G401 (cell line): Measurements from ENCODE around the gene TDRD12. TPM values are rescaled to one million over a fixed set of nuclear protein-coding genes. Genes with fewer than 3 reads are reported as not detected.
"Not testable (repeated sequence)": the region's sequence is repeated elsewhere in the genome, so short reads cannot be mapped to it uniquely, and the experiment has no call there.

Source experiments
- DNase-seq: peaks from one replicate; pipeline ENCODE4 v3.0.0-alpha.2; 2015; ENCODE audit warnings: low spot score
- in situ Hi-C: cut with HindIII; loops from 2 replicates; pipeline ENCODE4 v1.10.0; 2016; ENCODE audit warnings: low sequenced_read_pairs, mixed read lengths
- total RNA-seq: library from RNA; depleted of rRNA; stranded (reverse); fragments of >200 nt; shearing (Covaris generic); gene quantifications from 2 replicates; pipeline ENCODE4 v1.2.3, GENCODE V29; 2014

TDRD12 gene
- total RNA-seq, 1 experiment from 2014 or later: 0.27 TPM

DNA sequence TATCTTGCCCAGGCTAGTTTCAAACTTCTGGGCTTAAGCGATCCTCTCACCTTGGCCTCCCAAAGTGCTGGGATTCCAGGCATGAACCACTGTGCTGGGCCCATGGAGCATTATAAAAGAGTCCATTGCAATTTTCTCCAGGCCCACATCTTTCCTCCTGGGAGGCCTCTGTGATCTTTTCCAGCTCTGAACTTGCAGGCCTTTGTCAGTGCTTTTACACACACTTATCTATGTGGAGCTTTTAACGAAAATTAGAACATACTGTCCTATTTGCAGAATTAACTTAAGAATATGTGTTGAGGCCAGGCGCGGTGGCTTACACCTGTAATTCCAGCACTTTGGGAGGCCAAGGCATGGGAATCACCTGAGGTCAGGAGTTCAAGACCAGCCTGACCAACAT is 23.9 kb downstream of the TDRD12 start:
- no peak for DNase-seq
- in situ Hi-C loops: no loop called here

DNA sequence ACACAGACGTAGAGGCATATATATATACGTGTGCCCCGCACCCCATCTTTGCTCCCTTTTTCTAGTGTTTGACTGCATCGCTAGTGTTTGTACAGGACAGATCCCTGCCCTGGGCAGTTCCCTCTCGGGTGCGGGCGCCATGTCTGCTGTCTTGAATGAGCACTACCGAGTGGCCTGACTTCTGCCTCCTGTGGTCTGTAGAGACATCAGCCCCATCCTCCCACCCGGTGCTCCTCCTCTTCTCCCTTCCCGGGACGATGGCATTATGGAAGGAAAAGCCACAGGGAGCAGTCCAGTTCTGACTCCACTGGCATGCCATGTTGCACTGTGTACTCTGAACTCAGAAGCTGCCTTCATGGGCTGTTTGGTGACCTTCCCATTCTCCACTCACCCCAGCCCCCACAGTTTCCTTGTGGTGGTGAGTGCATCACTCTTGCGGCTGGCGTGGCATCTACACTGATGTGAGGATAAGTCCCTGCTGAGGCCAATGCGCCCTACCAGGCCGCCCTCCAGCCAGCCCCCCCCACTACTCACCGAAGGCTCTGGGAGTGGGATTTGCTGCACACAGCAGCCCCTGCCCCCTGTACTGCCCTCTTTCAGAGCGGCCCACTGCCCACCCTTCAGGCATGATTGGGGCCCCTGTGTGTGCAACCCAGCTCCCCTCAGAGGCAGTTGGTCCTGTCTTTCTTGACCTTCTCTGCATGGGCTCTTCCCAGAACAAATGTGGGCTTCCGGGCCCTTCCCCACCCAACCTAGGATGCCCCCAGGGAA is 25.2 kb downstream of the TDRD12 start:
- in situ Hi-C loops: no loop called here
- DNase-seq: no peak

DNA sequence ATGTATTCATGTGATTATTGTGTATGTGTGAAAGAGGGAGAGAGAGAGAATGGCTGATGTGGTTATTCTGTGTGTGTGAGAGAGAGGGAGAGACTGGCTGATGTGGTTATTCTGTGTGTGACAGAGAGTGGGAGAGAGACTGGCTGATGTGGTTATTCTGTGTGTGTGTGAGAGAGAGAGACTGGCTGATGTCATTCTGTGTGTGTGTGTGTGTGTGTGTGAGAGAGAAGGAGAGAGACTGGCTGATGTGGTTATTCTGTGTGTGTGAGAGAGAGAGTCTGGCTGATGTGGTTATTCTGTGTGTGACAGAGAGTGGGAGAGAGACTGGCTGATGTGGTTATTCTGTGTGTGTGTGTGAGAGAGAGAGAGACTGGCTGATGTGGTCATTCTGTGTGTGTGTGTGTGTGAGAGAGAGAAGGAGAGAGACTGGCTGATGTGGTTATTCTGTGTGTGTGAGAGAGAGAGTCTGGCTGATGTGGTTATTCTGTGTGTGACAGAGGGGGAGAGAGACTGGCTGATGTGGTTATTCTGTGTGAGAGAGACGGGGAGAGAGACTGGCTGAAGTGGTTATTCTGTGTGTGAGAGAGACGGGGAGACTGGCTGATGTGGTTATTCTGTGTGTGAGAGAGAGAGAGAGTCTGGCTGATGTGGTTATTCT is 26.2 kb downstream of the TDRD12 start:
- DNase-seq, in situ Hi-C loops: not testable (repeated sequence)

DNA sequence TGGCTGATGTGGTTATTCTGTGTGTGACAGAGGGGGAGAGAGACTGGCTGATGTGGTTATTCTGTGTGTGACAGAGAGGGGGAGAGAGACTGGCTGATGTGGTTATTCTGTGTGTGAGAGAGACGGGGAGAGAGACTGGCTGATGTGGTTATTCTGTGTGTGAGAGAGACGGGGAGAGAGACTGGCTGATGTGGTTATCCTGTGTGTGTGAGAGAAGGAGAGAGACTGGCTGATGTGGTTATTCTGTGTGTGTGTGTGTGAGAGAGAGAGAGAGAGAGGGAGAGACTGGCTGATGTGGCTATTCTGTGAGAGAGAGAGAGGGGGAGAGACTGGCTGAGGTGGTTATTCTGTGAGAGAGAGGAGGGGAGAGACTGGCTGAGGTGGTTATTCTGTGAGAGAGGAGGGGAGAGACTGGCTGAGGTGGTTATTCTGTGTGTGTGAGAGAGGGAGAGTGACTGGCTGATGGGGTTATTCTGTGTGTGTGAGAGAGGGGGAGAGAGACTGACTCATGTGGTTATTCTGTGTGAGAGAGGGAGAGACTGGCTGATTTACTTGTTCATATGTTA is 27.1 kb downstream of the TDRD12 start:
- in situ Hi-C loops, DNase-seq: not testable (repeated sequence)

DNA sequence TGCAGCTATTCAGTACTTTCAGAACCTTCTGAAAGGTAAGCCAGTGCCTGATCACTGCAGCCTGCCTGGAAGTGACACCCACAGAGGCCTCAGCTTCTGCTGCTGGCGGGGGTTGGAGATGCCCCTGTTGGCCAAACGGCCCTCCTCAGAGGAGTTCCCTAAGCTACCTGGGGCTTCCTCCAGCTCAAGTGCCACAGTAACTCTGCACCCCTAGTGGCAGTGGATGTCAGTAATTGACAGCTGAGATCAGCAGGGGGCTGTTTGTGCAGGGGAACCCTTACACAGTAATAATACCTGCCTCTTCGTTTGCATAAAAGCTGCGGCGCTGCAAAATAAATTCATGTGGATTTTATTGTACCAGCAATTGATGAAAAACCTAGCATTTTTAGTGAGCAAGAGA is 28.9 kb downstream of the TDRD12 start:
- in situ Hi-C loops: no loop called here
- DNase-seq: peak; percentile 1

DNA sequence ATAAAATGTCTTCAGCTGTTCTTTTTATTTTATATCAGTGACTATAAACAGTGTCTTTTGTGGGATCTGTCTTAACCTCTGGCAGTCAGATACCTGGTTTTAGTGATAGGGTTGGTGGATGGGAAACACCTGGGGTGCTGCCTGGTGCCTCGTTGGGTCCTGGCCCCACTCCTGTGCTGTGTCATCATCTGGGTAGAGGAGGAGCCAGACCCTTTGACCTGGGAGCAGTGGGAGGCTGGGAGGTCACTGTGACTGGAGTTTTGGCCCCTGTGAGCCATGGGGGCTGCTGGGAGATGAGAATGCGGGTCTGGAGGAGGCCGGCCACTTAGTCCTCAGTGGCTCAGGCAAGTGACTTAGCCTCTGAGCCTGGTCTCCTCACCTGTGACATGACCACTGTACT is 29.4 kb downstream of the TDRD12 start:
- in situ Hi-C loops: no loop called here
- DNase-seq: no peak

DNA sequence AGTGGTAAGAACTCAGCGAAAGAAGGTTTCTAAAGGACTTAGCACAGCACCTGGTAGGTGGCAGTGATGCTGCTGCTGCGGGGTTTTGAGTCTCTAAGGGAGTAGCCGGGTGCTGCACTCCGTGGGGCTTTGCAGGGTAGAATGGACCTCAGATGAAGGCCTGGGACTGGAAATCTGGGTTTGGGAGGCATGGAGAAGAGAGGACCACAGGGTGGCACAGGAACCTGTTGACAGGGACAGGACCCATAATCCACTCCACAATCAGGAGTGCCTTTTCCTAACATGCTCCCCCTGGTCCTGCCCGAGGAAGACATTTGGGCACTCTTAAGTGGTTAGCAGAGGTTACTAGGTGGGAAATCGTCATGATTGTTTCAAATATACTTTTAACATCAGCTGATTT is 29.8 kb downstream of the TDRD12 start:
- in situ Hi-C loops: no loop called here
- DNase-seq: no peak

DNA sequence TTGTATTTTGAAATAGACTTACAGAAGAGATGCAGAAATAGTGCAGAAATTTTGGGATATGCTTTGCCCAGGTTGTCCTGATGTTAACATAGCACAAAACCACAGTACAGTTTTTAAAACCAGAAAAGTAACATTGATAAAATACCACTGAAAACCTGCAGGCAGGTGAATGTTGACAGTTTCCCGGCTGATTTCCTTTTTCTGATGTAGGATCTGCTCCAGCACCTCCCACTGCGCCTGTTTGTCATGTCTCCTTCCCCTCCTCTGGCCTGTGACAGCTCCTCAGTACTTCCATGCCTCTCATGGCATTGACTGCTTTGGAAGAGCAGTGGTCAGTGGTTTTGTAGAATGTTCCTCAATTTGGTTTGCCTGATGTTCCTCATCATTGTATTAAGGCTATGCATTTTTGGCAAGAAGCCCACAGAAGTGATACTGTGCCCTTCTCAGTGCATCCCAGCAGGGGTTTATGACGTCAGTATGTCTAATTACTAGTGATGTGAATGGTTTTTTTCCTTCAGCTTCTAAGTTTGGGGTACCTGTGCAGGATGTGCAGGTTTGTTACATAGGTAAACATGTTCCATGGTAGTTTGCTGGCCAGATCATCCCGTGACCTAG is 31.0 kb downstream of the TDRD12 start:
- no peak for DNase-seq
- in situ Hi-C loops: no loop called here

DNA sequence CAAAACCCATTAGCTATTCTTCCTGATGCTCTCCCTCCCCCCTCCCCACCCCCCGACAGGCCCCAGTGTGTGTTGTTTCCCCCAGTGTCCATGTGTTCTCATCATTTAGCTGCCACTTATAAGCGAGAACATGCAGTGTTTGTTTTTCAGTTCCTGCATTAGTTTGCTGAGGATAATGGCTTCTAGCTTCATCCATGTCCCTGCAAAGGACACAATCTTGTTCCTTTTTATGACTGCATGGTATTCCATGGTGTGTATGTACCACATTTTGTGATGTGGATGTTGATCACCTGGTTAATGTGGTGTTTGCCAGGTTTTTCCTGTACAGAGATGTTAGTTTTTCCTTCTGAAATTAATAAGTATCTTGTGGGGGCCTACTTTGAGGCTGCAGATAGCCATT is 31.5 kb downstream of the TDRD12 start:
- no peak for DNase-seq
- in situ Hi-C loops: no loop called here

DNA sequence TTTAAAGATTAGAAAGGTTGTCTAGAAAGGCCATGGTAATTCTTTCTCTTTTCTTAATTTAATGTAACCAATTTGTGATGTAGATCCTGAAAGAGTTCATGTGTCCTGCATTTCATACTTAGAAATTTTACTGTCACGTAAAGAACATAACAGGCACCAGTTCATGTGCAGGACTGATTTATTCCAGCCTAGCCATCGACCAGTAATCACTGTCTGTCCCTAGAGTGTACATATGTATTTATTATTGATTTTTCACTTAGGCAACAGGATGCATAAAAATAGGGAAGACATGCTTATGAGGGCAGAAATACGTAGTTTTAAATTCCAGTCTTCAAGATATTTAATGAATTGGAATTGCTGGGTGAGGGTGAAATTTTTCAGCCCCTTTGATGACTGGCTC is 37.6 kb downstream of the TDRD12 start:
- in situ Hi-C loops: no loop called here
- DNase-seq: no peak

DNA sequence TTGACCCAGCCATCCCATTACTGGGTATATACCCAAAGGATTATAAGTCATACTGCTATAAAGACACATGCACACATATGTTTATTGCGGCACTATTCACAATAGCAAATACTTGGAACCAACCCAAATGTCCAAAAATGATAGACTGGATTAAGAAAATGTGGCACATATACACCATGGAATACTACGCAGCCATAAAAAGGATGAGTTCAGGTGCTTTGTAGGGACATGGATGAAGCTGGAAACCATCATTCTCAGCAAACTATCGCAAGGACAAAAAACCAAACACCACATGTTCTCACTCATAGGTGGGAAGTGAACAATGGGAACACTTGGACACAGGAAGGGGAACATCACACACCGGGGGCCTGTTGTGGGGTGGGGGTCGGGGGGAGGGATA is 45.8 kb downstream of the TDRD12 start:
- in situ Hi-C loops, DNase-seq: not testable (repeated sequence)

DNA sequence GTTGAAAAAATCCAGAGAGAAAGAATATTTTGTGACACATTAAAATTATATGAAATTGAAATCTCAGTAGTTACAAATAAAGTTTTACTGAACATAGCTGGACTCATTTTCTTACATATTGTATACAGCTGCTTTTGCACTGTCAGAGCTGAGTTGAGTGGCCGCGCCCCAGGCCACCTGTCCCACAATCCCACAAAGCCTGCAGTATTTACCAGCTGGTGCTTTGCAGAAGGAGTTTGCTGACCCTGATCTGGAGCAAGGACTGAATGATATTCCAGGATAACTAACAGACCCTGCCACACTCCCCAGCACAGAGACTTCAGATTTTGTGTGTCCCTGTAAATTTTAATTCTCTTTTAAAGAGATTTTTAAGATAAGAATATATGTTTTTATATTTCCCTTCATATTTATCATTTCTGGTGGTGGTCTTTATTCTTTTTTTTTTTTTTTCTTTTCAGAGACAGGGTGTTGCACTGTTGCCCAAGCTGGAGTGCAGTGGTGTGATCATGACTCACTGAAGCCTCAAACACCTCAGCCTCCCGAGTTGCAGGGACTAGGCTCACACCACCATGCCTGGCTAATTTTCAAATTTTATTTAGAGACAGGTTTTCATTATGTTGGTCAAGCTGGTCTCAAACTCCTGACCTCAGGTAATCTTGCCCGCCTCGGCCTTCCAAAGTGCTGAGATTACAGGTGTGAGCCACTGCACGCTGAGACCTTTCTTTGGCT is 48.5 kb downstream of the TDRD12 start:
- no peak for DNase-seq
- in situ Hi-C loops: no loop called here

DNA sequence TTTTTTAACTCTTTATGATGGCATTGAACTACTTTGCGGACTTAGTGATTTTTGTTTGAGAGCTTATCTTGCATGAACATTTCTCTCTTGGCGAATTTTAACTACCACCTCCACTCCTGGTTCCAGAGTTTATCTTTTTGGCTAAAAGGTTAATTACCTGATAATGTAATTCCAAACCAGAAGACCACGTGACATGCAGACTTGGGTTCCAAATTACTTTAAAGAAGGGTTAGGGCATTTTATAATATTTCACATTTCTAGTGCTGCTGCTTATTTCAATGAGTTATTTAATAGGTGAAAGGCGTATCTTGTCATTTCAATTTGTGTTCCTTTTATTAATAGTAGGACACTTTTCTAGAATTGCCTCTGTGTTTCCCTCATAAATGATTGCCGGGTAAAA is 52.0 kb downstream of the TDRD12 start:
- DNase-seq: no peak
- in situ Hi-C loops: no loop called here

DNA sequence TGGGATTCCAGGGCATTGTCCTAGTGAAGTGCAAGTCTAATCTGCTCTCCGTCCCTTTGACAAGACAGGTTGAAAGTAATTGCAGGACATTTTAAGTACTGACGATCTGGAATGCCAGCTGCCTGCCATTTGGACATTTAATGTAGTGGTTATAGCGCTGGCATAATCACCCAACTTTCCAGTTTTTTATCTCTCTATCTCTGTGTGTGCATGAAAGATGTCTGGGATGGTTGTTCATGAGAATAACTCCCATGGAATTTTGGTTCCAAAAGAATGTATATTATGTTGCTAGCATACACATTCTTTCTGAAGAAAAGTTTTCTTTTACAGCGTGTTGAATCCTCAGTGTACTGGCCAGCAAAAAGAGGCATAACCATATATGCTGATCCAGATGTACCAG is 53.6 kb downstream of the TDRD12 start:
- DNase-seq: no peak
- in situ Hi-C loops: no loop called here

DNA sequence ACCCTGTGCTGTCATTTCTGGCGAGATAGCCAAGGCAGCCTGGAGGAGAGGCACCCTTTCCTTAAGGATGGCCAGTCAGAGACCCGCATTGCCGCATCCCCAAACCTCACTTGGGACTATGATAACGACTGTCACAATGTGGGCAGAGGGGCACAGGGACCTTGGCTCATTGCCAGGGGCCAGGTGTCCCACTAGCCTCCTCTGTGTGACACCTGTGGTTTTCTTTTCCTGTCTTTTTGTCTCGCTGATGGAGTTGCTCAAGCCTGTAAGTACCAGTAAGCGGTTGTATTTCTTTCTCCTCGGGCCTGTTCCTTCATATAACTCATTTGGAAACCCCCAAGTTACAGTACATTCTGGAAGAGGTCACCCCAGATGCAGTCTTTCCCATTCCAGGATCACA is 59.5 kb downstream of the TDRD12 start:
- in situ Hi-C loops: no loop called here
- no peak for DNase-seq

DNA sequence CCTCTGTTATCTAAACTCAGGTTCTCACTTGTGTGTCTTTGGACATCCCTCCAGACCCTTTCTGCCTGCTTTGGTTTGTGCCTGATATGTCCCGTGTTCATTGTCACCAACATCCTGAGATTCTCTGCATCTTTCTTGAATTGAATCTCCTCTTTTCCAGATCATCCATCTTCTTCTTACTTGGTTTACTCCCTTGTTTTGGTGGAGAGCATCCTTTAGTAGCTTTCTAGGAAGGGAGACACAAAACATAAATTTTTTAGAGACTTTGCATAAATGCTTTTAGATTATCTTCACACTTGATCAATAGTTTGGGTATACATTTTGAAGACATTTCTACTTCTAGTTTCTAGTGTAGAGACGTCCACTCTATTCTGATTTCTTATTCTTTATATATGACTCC is 61.7 kb downstream of the TDRD12 start:
- DNase-seq: no peak
- in situ Hi-C loops: no loop called here

DNA sequence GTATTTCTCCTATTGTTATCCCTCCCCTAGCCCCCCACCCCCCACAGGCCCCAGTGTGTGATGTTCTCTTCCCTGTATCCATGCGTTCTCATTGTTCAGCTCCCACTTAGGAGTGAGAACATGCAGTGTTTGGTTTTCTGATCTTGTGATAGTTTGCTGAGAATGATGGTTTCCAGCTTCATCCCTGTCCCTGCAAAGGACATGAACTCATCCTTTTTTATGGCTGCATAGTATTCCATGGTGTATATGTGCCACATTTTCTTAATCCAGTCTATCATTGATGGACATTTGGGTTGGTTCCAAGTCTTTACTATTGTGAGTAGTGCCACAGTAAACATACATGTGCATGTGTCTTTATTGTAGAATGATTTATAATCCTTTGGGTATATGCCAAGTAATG is 62.5 kb downstream of the TDRD12 start:
- in situ Hi-C loops, DNase-seq: not testable (repeated sequence)

DNA sequence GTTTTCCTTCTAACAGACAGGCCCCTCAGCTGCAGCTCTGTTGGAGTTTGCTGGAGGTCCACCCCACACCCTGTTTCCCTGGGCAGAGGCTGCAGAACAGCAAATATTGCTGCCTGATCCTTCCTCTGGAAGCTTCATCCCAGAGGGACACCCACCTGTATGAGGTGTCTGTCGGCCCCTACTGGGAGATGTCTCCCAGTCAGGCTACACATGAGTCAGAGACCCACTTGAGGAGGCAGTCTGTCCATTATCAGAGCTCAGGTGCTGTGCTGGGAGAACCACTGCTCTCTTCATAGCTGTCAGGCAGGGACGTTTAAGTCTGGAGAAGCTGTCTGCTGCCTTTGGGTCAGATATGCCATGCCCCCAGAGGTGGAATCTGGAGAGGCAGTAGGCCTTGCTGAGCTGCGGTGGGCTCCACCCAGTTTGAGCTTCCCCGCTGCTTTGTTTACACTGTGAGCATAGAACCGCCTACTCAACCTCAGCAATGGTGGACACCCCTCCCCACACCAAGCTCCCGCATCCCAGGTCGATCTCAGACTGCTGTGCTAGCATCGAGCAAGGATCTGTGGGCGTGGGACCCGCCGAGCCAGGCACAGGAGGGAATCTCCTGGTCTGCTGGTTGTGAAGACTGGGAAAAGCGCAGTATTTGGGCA is 67.7 kb downstream of the TDRD12 start:
- in situ Hi-C loops: not testable (repeated sequence)

DNA sequence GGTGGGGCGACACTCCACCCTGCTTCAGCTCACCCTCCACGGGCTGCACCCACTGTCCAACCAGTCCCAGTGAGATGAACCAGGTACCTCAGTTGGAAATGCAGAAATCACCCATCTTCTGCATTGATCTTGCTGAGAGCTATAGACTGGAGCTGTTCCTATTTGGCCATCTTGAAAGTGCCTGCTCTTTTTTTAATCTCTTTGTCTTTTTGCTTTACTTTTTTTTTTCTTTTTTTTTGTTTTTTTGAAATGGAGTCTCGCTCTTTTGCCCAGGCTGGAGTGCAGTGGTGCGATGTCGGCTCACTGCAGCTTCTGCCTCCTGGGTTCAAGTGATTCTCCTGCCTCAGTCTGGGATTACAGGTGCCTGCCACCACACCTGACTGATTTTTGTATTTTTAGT is 68.3 kb downstream of the TDRD12 start:
- in situ Hi-C loops, DNase-seq: not testable (repeated sequence)

More for the DNA sequence above, 67.7 kb downstream of the TDRD12 start:
- DNase-seq: not testable (repeated sequence)
